ENCODE data around the gene RPS26.
"Not testable (repeated sequence)": the region's sequence is repeated elsewhere in the genome, so short reads cannot be mapped to it uniquely, and the experiment has no call there.

GRCh38 chr12:56059964-56060363 lies 18.2 kb downstream of the RPS26 start:
- not testable (repeated sequence) for TF ChIP-seq POLR2AphosphoS5 (IDR thresholded peaks at IDR 0.05); CTCF (IDR thresholded peaks at IDR 0.05; ENCODE audit: poor library complexity, severe bottlenecking); MXI1 (conservative IDR thresholded peaks at IDR 0.05; ENCODE audit: poor library complexity, severe bottlenecking); RAD21 (conservative IDR thresholded peaks at IDR 0.05)

Data from neural cell (in vitro differentiated cells).